T-cell (primary cell): ENCODE results near the gene F2. TPM values are rescaled to one million over a fixed set of nuclear protein-coding genes. Genes with fewer than 3 reads are reported as not detected.

Source experiments
- ATAC-seq, 4 experiments: fragments of 200-7000 bp in 3 of 4; fragments of 150-1000 bp in 1 of 4; cut with Tn5 transposase; replicated peaks in 1 of 4; 1 replicate in 3 of 4; 2 replicates in 1 of 4; pipeline ENCODE4 v1.10.0; 2021; ENCODE audit warnings: moderate library complexity in 3 of 4, mild to moderate bottlenecking in 2 of 4, moderate number of reproducible peaks in 1 of 4
- CTCF ChIA-PET, 2 donors: fragments of 300-600 bp; sonication (Branson Sonifier 250); formaldehyde crosslinking; loops; one replicate each; lab custom pipeline; 2022; ENCODE audit warnings: antibody characterized with exemption in 2 of 2; lab: Charles Lee
- POLR2A ChIA-PET, 2 donors: fragments of 300-600 bp; sonication (Branson Sonifier 250); formaldehyde crosslinking; loops; one replicate each; lab custom pipeline; 2022; ENCODE audit warnings: antibody characterized with exemption in 2 of 2; lab: Charles Lee
- DNase-seq, 35 experiments: peaks; one replicate each; pipeline versions ENCODE4 v3.0.0 to v3.0.0-alpha.2; 2013 to 2023
- H3K27ac ChIP-seq: one replicate; pipeline ENCODE4 v1.5.1; 2013; ENCODE audit warnings: low read length
- H3K27me3 ChIP-seq, 2 experiments: replicated peaks in 1 of 2; 1 replicate in 1 of 2; 2 replicates in 1 of 2; pipeline versions ENCODE4 v1.6.1 to v1.7.0; 2013; ENCODE audit warnings: low read length in 1 of 2, mixed read lengths in 1 of 2; ENCODE audit not compliant: control insufficient read depth in 2 of 2, insufficient read depth in 2 of 2; ENCODE audit errors: extremely low read depth in 1 of 2
- H3K36me3 ChIP-seq, 2 donors: 1 replicate in 1 of 2; 2 replicates in 1 of 2; pipeline versions ENCODE4 v1.6.1 to v1.7.0; 2013; ENCODE audit warnings: low read length in 1 of 2; ENCODE audit not compliant: control insufficient read depth in 2 of 2, insufficient read depth in 1 of 2; ENCODE audit errors: extremely low read depth in 1 of 2
- H3K4me1 ChIP-seq, 2 experiments: 1 replicate in 1 of 2; 2 replicates in 1 of 2; pipeline versions ENCODE4 v1.6.1 to v1.7.0; 2013; ENCODE audit warnings: low read length in 2 of 2, mixed read lengths in 1 of 2; ENCODE audit not compliant: insufficient read depth in 2 of 2, control insufficient read depth in 1 of 2; ENCODE audit errors: extremely low read depth in 1 of 2
- H3K4me3 ChIP-seq, 2 donors: 1 replicate in 1 of 2; 2 replicates in 1 of 2; pipeline versions ENCODE4 v1.5.1 to v1.7.0; 2013; ENCODE audit warnings: mild to moderate bottlenecking in 2 of 2, low read length in 1 of 2, moderate library complexity in 1 of 2; ENCODE audit not compliant: control insufficient read depth in 1 of 2; ENCODE audit errors: extremely low read depth in 1 of 2
- H3K9me3 ChIP-seq: 2 replicates; pipeline ENCODE4 v1.7.0; 2013
- H3K27ac Mint-ChIP-seq, 2 donors: one replicate each; pipeline ENCODE4 v1.8.0; 2020 to 2021; ENCODE audit warnings: mild to moderate bottlenecking in 2 of 2, mixed read lengths in 2 of 2
- H3K27me3 Mint-ChIP-seq, 2 donors: one replicate each; pipeline ENCODE4 v1.8.0; 2021 to 2022; ENCODE audit warnings: mixed read lengths in 2 of 2
- H3K36me3 Mint-ChIP-seq: one replicate; pipeline ENCODE4 v1.8.0; 2021; ENCODE audit warnings: mixed read lengths
- H3K4me1 Mint-ChIP-seq, 3 donors: one replicate each; pipeline ENCODE4 v1.8.0; 2020 to 2022; ENCODE audit warnings: mixed read lengths in 3 of 3, mild to moderate bottlenecking in 1 of 3
- H3K4me3 Mint-ChIP-seq, 3 donors: one replicate each; pipeline ENCODE4 v1.8.0; 2020 to 2022; ENCODE audit warnings: mild to moderate bottlenecking in 3 of 3, mixed read lengths in 3 of 3, moderate library complexity in 3 of 3
- H3K9me3 Mint-ChIP-seq, 3 donors: one replicate each; pipeline ENCODE4 v1.8.0; 2020 to 2022; ENCODE audit warnings: mixed read lengths in 3 of 3
- WGBS: methylation state at CpG from one replicate; pipeline ENCODE4 v1.1.5; 2013; ENCODE audit warnings: missing lambda C conversion rate; ENCODE audit not compliant: insufficient coverage; 5-methylcytosine and 5-hydroxymethylcytosine counted together
- total RNA-seq, 35 experiments: library from RNA in 6 of 35; stranded (reverse) in 6 of 35; fragments of 120-200 nt in 1 of 35; gene quantifications; one replicate each; pipeline versions ENCODE4 v1.2.1 to v1.2.4 and lab custom pipeline; 2013 to 2026

The F2 gene
- total RNA-seq, 5 donors from 2014 or later (not counting 1 experiment from before 2014, with no cell fraction given): 0.26 to 0.85 (median 0.57) TPM; not detected in 1

DNA sequence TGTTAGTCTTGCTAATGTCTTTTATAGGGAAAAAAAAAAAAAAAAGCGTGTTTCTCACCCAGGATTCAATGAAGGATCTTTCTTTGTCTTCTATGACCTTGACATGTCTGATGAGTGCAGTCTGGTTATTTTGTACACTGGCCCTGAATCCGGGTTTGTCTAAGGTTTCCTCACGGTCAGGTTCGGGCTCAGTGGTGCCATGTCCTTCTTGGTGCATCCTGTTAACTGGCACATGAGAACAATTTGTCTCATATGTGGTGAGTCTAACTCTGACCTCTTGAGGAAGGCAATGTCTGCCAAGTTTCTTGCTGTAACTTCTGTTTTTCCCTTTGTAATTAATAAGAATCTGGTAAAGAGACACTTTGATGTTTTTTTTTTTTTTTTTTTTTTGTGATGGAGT is 12.5 kb downstream of the F2 start:
- no peaks in the 10 kb centered on the region for H3K9me3 ChIP-seq
- no peaks in the 10 kb centered on the region for H3K27me3 ChIP-seq
- H3K27ac ChIP-seq: no peak overlapping the region
- Mint-ChIP-seq H3K4me1 (no peaks in the 10 kb centered on the region), H3K27ac (no peak overlapping the region), H3K9me3 (no peaks in the 10 kb centered on the region), H3K4me3 (no peak overlapping the region), H3K36me3 (no peaks in the 10 kb centered on the region), H3K27me3 (no peaks in the 10 kb centered on the region)
- DNase-seq: no peak
- POLR2A ChIA-PET: no interaction called here
- H3K4me3 ChIP-seq: no peak overlapping the region
- 89% methylated on average over 3 of the region's 4 CpGs for WGBS
- no peak for ATAC-seq
- no peaks in the 10 kb centered on the region for H3K36me3 ChIP-seq
- CTCF ChIA-PET: no interaction called here
- H3K4me1 ChIP-seq: no peaks in the 10 kb centered on the region

- Mint-ChIP-seq H3K9me3 (no peaks in the 10 kb centered on the region), H3K27me3 (no peaks in the 10 kb centered on the region), H3K36me3 (no peaks in the 10 kb centered on the region), H3K4me3 (no peak overlapping the region), H3K4me1 (no peaks in the 10 kb centered on the region), H3K27ac (no peak overlapping the region)
- H3K4me1 ChIP-seq: no peaks in the 10 kb centered on the region
- ATAC-seq (no peak), DNase-seq (no peak)
- H3K27ac ChIP-seq: no peak overlapping the region
- CTCF ChIA-PET: no interaction called here
- H3K9me3 ChIP-seq: no peaks in the 10 kb centered on the region
- H3K4me3 ChIP-seq: no peak overlapping the region
- H3K27me3 ChIP-seq: no peaks in the 10 kb centered on the region
- WGBS: 100% methylated on average over 1 of the region's 1 CpG
- POLR2A ChIA-PET: no interaction called here
- no peaks in the 10 kb centered on the region for H3K36me3 ChIP-seq
Measured at GRCh38 chr11:46733234-46733633, 14.2 kb downstream of the F2 start.

DNA sequence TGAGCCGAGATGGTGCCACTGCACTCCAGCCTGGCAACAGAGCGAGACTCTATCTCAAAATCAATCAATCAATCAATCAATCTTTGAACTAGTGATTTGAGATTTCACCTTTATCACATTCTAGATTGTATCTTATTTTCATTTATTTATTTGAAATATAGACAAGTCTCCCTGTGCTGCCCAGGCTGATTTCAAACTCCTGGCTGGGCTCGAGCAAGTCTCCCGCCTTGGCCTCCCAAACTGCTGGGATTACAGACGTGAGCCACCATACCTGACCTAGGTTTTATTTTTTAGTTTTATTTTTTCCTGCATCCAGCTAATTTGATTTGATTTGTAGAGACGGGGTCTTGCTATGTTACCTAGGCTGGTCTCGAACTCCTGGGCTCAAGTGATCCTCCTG is 17.1 kb downstream of the F2 start:
- WGBS: 74% methylated on average over 2 of the region's 7 CpGs
- DNase-seq: no peak

DNA sequence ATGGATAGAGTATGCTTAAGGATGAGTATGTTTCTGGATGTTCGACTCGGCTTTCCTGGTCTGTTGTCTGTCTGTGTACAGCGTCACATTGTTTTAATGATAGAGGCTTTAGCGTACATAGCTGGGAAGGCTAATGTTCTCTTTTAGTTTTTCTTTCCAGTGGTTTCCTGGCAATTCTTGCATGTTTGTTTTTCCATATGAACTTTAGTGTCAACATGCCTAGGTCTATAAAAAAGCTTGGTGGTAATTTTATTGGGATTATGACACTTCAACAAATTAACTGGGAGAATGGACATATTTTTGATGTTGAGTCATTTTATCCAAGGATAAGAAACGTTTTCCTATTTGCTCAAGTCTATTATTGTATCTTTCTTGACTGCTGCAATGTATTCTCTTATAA is 17.6 kb downstream of the F2 start:
- no peak for ATAC-seq

More for the DNA sequence above, 17.1 kb downstream of the F2 start:
- Mint-ChIP-seq H3K36me3 (peaks cover 2% of the 10 kb centered on the region), H3K27ac (no peak overlapping the region), H3K4me1 (no peaks in the 10 kb centered on the region), H3K27me3 (no peaks in the 10 kb centered on the region), H3K4me3 (no peak overlapping the region), H3K9me3 (no peaks in the 10 kb centered on the region)
- Histone ChIP-seq H3K9me3 (no peaks in the 10 kb centered on the region), H3K4me3 (no peak overlapping the region), H3K4me1 (no peaks in the 10 kb centered on the region), H3K27ac (no peak overlapping the region), H3K36me3 (no peaks in the 10 kb centered on the region), H3K27me3 (no peaks in the 10 kb centered on the region)
- ATAC-seq: no peak
- CTCF ChIA-PET: no interaction called here
- POLR2A ChIA-PET: no interaction called here

GRCh38 chr11:46737699-46738098 is 18.7 kb downstream of the F2 start:
- no peaks in the 10 kb centered on the region for H3K27me3 Mint-ChIP-seq
- H3K27ac Mint-ChIP-seq: no peak overlapping the region
- Histone ChIP-seq H3K27me3 (no peaks in the 10 kb centered on the region), H3K4me3 (no peak overlapping the region), H3K4me1 (no peaks in the 10 kb centered on the region), H3K36me3 (peaks cover 2 to 5% of the 10 kb centered on the region in 2 donors), H3K27ac (no peak overlapping the region), H3K9me3 (no peaks in the 10 kb centered on the region)
- ChIA-PET POLR2A (no interaction called here), CTCF (interaction anchor here in 1 of 2 donors (0.6 kb wide), 1 partner anchor 1154 kb away, joined by 3 read pairs; no protein-coding TSS in a partner anchor)
- H3K36me3 Mint-ChIP-seq: peaks cover 15% of the 10 kb centered on the region
- no peak for ATAC-seq
- DNase-seq: no peak
- WGBS: 97% methylated on average over 9 of the region's 11 CpGs
- H3K4me3 Mint-ChIP-seq: no peak overlapping the region
- no peaks in the 10 kb centered on the region for H3K4me1 Mint-ChIP-seq
- H3K9me3 Mint-ChIP-seq: no peaks in the 10 kb centered on the region

More for the DNA sequence above, 17.6 kb downstream of the F2 start:
- H3K36me3 ChIP-seq: peaks cover 0 to under 1% of the 10 kb centered on the region in 2 donors
- no peak overlapping the region for H3K4me3 ChIP-seq
- 100% methylated on average over 1 of the region's 5 CpGs for WGBS
- H3K4me1 ChIP-seq: no peaks in the 10 kb centered on the region
- POLR2A ChIA-PET: no interaction called here
- no peak for DNase-seq
- Mint-ChIP-seq H3K36me3 (peaks cover 5% of the 10 kb centered on the region), H3K27ac (no peak overlapping the region), H3K4me3 (no peak overlapping the region), H3K27me3 (no peaks in the 10 kb centered on the region), H3K9me3 (no peaks in the 10 kb centered on the region), H3K4me1 (no peaks in the 10 kb centered on the region)
- no peaks in the 10 kb centered on the region for H3K9me3 ChIP-seq
- no peaks in the 10 kb centered on the region for H3K27me3 ChIP-seq
- CTCF ChIA-PET: interaction anchor here in 1 of 2 donors (0.6 kb wide), 1 partner anchor 35 kb away, joined by 7 read pairs; no protein-coding TSS in a partner anchor
- H3K27ac ChIP-seq: no peak overlapping the region

GRCh38 chr11:46738887-46739286 is 19.9 kb downstream of the F2 start:
- CTCF ChIA-PET: no interaction called here
- ATAC-seq: no peak
- 93% methylated on average over 5 of the region's 6 CpGs for WGBS

More at GRCh38 chr11:46738887-46739286, 19.9 kb downstream of the F2 start:
- no peak overlapping the region for H3K4me3 ChIP-seq
- H3K4me1 ChIP-seq: no peaks in the 10 kb centered on the region
- Mint-ChIP-seq H3K36me3 (peaks cover 26% of the 10 kb centered on the region), H3K27ac (no peak overlapping the region), H3K9me3 (no peaks in the 10 kb centered on the region), H3K4me3 (no peak overlapping the region), H3K4me1 (no peaks in the 10 kb centered on the region), H3K27me3 (no peaks in the 10 kb centered on the region)
- H3K9me3 ChIP-seq: no peaks in the 10 kb centered on the region
- H3K27me3 ChIP-seq: no peaks in the 10 kb centered on the region
- no peak for DNase-seq
- POLR2A ChIA-PET: no interaction called here
- H3K36me3 ChIP-seq: peaks cover 4 to 15% of the 10 kb centered on the region in 2 donors
- H3K27ac ChIP-seq: no peak overlapping the region
